Activated T-cell treated with anti-CD3 and anti-CD28 coated beads for 4 hours (primary cell): ENCODE measurements around the gene ANKRD11.
"Not testable (repeated sequence)": the region's sequence is repeated elsewhere in the genome, so short reads cannot be mapped to it uniquely, and the experiment has no call there.

ENCODE experiments used
- DNase-seq: peaks from one replicate; pipeline ENCODE4 v3.0.0-alpha.2; 2020

Gene ANKRD11

DNA sequence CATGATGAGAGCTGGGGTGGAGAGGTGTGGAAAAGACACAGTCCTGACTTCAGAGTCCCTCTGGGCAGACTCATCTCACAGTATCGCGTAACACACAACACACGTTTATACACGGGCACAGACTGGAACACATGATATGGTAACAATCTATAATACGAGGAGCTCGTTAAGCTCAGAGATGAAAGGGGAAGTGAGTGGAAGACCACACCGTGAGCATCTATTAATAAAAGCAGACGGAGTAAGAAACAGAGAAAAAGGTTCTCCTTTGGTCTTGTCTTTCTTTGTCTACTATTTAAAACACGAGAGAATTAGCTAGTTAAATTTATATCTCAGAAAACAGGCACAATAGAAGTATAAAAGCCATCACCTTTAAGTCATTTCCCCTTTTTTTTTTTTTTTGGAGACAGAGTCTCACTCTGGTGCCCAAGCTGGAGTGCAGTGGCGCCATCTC, 13.5 kb downstream of the ANKRD11 start:
- DNase-seq = no peak

DNA sequence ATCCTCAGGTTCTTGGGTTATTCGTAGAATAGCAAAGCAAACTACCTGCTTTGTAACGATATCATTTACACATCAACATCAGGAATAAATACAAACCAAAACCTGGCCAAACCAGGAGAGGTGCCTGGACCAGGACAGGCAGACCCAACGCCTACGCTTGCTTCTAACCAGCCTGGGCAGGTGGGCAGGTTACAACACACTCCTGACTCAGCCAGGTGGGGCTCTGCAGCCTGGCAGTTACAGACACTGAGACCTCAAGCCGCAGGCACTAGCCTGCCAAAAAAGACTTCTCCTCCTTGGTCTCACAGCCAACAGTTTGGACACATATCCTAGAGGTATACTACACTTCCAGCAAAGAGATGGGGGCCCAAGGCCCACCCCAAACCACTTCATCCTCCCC, 14.0 kb downstream of the ANKRD11 start:
- no peak for DNase-seq

DNA sequence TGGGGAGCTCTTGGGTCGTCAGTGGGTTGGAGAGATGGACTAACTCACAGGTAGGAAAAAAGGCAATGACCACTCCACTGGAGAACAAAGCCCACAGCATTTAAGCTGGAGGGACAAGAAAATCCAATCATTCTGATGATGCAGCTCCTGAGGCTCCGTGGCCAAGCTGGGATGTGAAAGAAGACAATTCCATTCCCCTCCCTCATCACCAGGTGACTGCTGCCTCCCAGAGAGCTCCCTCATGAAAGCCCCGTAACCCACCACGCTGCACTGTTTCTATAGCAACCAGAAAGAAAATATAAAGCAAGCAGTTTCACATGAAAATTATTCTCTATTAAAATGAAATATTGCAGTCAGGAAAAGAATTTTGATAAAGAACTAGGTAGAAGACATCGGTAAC, 15.2 kb downstream of the ANKRD11 start:
- DNase-seq = no peak

DNA sequence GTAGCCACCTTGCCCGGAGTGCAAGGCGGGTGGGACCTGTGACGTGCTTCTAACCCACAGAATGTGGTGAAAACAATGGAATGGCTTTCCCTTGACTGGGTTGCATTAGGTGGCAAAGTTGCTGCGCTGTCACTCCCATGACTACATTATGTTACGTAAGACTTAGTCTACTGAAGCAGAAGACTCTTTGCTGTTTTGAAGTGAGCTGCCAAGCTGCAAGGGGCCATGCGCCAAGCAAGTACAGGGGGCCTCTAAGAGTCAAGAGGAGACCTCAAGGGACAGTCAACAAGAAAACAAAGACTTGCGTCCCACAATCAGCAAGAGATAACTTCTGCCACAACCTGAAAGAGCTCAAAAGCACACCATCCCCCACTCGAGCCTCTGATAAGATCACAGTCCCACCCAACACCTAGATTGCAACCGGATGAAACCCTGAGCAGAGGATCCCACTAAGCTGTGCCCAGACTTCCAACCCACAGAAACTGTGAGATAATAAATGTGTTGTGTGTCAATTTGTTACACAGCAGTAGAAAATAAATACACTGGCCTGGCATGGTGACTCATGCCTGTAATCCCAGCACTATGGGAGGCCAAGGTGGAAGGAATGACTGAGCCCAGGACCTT, 16.5 kb downstream of the ANKRD11 start:
- no peak for DNase-seq

DNA sequence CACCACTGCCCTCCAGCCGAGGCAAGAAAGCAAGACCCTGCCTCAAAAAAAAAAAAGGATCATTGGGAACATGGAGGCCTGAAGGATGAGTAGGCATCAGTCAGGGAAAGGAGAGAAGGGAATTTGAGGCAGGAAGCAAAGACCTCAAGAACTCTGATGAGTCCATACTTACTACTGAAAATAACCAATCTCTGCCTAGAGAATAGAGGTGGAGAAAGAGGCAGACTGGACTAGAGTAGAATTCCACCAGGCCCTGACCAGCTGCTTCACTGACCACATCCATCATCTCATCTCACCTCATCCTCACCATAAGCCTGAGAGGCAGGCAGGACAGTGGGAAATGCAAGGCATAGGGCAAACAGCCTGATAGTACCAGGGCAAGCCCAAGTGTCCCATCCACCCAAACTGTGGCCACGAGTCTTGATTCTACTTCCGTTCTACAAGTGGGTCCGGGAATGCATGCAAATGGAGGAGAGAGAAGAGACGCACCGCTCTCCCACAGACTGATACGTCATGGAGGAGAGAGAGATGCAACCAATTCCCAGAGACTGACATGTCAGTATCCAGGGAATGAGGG, 17.1 kb downstream of the ANKRD11 start:
- DNase-seq = no peak

DNA sequence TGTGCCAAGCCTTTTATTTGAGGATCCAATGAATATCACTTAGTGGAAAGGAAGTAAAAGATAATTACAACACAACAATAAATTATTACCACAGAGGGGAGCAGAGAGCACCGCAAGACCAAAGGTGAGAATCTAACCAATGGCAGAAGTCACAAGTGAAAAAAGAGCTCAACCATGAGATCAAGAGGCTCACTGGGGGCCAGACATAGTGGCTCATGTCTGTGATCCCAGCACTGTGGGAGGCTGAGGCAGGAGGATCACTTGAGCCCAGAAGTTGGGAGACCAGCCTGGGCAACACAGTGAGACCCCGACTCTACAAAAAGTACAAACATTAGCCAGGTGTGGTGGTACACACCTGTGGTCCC, 17.7 kb downstream of the ANKRD11 start:
- no peak for DNase-seq

DNA sequence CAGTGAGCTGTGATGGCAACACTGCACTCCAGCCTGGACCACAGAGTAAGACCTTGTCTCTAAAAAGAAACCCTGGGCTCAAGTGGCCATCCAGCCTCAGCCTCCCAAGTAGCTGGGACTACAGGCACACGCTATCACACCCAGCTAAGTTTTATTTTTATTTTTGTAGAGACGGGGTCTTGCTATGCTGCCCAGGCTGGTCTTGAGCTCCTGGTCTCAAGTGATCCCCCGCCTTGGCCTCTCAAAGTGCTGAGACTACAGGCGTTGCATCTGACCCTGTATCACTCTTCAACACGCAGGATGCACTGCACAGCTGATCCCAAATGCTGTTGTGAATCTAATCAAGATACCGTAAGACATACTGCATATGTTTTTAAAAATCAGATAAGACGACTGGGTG, 23.0 kb downstream of the ANKRD11 start:
- no peak for DNase-seq

DNA sequence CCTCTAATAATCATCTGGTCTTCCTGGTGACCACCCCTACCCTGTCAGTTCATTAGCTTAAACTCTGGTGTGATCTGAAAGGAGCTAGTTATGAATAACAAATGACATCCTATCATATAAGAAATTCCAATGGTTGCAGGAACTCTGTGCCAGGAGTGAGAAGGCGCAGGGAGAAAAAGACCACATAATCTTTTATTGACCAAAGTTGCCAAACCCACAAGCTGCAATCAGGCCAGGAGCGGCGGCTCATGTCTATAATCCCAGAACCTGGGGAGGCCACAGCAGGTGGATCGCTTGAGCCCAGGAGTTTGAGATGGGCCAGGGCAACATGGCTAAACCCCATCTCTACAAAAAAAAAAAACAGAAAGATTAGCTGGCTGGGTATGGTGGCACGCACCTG, 23.4 kb downstream of the ANKRD11 start:
- no peak for DNase-seq

DNA sequence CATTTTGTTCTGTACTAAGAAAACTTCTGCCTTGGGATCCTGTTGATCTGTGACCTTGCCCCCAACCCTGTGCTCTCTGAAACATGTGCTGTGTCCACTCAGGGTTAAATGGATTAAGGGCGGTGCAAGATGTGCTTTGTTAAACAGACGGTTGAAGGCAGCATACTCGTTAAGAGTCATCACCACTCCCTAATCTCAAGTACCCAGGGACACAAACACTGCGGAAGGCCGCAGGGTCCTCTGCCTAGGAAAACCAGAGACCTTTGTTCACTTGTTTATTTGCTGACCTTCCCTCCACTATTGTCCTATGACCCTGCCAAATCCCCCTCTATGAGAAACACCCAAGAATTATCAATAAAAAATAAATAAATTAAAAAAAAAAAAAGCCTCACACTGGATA, 27.0 kb downstream of the ANKRD11 start:
- DNase-seq = not testable (repeated sequence)

DNA sequence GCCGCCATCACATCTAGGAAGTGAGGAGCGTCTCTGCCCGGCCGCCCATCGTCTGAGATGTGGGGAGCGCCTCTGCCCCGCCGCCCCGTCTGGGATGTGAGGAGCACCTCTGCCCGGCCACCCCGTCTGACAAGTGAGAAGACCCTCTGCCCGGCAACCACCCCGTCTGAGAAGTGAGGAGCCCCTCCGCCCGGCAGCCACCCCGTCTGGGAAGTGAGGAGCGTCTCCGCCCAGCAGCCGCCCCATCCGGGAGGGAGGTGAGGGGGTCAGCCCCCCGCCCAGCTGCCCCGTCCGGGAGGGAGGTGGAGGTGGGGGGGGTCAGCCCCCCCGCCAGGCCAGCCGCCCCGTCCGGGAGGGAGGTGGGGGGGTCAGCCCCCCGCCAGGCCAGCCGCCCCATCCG, 27.7 kb downstream of the ANKRD11 start:
- not testable (repeated sequence) for DNase-seq

DNA sequence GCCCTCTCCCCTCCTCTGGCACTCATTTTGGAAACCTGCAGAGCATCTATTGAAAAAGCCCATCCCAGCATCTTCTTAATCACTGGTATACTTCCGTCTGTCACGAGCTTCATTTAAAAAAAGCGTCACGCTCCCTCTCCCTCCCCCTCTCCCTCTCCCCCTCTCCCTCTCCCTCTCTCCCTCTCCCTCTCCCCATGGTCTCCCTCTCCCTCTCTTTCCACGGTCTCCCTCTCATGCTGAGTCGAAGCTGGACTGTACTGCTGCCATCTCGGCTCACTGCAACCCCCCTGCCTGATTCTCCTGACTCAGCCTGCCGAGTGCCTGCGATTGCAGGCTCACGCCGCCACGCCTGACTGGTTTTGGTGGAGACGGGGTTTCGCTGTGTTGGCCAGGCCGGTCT, 28.5 kb downstream of the ANKRD11 start:
- not testable (repeated sequence) for DNase-seq

DNA sequence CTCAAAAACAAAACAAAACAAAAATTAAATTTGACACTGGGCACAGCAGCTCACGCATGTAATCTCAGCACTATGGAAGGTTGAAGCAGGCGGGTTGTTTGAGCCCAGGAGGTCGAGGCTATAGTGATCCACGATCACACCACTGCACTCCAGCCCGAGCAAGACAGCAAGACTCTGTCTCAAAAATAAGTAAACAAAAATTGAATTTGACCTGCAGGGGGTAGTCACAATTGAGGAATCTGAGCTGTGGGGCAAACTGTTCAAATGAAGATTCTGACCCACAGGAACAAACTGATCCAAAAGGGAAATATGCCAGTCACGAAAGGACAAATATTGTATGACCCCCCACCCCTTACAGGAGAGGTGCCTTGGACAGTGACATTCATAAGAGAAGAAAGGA, 29.8 kb downstream of the ANKRD11 start:
- DNase-seq = no peak

DNA sequence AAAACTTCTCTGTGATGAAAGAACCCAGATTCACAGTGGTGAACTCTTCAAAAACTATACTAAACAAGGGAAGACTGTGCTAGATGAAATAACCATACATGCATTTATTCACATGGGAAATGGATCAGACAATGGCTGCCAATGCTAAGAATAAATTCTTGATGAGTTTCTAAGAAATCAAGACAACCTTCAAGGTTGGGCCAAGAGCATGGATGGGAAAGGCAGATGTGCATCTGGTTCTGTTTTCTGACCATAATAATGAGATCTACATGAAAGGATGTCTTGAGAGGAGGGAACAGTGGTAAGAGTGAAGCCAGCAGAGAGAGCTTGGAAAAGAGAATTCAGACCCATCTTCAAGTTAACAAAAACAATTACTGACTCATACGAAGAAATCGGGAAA, 31.4 kb downstream of the ANKRD11 start:
- DNase-seq = no peak

DNA sequence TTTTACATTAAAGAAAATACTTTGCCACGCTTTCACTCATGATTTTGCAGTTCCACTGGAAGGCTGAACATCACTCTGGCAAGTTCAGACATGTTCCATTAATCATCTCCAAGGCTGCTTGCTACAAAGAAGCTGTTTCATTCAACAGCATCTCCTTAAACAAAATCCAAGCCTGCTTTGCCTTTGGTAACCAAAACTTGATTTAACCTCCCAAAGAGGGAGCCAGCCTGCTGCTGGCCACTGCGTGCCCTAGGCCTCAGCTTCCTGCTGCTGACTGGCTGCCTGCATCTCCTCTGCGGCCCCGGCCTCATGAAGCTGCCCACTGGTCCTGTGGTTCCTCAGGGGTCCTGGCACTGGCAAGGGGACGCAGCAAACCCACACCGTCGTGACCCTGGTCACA, 31.8 kb downstream of the ANKRD11 start:
- no peak for DNase-seq

DNA sequence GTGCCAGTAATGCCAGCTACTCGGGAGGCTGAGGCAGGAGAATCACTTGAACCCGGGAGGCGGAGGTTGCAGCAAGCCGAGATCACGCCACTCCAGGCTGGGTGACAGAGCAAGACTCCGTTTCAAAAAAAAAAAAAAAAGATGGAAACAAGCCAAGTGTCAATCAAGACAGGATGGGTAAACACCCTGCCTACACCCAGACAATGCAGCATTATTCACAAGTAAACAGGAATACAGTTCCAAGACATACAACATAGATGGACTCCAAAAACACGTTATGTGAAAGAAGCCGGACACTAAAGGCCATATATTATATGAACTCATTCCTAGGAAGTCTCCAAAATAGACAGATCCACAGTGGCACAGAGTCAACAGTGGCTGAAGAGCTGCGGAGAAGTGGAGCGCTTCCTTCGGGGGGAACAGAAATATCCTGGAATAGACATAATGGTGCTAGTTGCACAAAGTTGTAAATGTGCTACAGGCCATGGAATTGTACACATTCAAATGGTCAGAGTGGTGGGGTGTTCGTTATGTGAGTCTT, 33.9 kb downstream of the ANKRD11 start:
- no peak for DNase-seq

DNA sequence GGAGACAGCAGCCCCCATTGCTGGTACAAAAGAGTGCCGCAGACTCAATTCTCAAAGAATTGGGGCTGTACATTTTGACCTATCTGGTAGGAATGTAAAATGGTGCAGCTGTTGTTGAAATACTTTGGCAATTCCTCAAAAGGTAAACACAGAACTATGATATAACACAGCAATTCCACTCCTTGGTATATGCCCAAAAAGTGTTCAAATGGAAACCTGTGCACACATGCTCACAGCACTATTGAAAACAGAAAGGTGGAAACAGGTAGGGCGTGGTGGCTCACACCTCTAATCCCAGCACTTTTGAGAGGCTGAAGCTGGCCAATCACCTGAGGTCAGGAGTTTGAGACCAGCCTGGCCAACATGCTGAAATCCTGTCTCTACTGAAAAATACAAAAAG, 34.7 kb downstream of the ANKRD11 start:
- DNase-seq = no peak

DNA sequence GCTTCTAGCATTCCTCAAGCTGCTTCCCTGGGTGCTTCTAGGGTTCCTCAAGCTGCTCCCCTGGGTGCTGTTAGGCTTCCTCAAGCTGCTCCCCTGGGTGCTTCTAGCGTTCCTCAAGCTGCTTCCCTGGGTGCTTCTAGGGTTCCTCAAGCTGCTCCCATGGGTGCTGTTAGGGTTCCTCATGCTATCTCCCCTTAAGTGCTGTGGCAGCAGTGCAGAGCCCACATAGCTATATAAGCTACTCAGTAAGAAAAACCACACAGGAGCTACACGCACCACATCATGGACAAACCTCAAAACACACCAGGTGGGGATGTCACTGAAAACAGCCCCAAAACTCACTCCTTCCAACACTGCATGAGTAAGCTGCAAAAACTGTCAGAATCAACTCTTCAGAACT, 35.2 kb downstream of the ANKRD11 start:
- DNase-seq = no peak

DNA sequence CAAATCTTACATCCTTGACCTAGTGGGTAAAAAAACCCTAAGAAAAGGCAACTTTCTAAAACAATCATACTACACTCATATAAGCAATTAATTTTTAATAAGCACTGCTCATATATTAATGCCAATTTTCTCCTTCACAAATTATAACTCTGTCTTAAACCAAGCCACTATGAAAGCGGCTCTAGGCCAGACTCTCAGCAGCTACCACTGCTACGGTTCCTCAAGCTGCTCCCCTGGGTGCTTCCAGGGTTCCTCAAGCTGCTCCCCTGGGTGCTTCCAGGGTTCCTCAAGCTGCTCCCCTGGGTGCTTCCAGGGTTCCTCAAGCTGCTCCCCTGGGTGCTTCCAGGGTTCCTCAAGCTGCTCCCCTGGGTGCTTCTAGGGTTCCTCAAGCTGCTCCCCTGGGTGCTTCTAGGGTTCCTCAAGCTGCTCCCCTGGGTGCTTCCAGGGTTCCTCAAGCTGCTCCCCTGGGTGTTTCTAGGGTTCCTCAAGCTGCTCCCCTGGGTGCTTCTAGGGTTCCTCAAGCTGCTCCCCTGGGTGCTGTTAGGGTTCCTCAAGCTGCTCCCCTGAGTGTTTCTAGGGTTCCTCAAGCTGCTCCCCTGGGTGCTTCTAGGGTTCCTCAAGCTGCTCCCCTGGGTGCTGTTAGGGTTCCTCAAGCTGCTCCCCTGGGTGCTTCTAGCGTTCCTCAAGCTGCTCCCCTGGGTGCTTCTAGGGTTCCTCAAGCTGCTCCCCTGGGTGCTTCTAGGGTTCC, 35.8 kb downstream of the ANKRD11 start:
- not testable (repeated sequence) for DNase-seq

DNA sequence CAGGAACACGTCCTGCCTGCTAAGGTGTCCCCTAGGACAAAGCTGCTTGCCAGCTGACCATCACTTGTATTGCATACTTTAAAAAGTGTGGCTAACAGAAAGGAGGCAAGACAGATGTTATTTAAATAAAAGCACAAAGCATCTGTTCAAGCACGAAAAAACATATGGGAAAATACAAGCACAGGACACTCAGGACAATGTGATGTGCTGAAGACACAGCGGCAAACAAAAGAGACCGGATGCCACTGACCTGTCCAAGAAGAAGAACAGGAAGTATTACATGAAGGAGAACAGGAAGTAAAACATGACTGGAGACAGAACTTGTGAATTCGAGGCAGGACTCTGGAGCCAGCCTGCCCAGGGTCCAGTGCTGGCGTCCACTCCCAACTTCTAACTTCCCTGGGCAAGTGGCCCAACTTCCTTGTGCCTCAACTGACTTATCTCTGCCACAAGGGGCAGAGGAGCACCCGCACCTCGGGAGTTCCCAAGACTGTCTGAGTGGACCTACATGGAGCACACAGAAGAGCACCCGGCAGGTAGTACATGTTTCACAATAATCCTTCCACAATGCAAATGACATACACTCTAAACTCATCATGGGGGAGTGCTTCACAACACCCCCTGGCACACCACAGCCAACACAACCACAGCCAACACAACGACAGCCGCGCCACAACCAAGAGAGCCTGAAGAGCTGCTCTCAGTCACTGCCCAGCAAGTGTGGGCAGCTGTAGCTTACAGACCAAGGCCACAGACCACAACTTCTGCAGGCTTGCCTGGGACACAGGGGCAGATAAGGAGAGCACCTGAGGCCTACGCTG, 36.6 kb downstream of the ANKRD11 start:
- no peak for DNase-seq

DNA sequence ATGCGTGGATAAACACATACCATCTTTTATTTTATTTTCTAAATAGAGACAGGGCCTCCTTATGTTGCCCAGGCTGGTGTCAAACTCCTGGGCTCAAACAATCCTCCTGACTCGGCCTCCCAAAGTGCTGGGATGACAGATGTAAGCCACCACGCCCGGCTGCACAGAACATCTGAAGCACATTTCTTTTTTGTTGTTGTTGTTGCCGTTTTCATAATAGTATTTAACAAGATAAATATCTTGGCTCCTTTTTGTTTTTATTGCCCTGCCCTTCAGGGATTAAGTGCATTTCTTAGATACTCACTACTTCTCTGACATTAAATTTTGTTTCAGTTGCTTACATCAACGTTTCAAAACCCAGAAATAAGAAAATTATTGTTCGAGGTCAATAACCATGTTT, 37.4 kb downstream of the ANKRD11 start:
- DNase-seq = no peak

DNA sequence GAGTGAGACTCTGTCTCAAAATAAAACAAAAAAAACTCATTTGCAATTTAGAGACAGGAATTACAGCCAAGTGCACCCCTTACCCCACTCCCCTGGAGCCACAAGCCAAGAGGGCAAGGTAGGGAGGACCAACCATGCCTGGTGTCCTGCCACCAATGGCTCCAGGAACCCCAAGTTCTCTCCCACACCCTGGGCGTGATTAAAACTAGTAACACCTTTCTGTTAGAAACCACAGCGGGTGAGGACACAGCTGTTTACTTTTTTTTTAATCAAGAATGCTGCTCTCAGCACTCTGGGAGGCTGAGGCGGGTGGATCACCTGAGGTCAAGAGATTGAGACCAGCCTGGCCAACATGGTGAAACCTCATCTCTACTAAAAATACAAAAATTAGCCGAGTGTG, 38.1 kb downstream of the ANKRD11 start:
- no peak for DNase-seq

DNA sequence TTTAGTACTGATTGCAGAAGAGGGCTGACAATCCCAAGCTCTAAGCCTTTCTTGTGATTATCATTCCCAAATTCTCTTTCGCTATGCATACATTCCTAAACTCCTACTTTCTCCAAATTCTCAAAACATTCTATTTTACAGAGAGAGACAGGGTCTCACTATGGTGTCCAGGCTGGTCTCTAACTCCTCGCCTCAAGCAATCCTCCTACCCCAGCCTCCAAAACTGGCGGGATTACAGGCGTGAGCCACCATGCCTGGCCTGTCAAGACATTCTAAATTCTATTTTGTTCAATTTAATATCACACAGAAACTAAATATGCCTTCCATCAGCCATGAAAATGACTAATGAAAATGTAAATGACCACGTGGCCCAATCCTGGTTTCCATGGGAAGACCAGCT, 39.8 kb downstream of the ANKRD11 start:
- DNase-seq = no peak

DNA sequence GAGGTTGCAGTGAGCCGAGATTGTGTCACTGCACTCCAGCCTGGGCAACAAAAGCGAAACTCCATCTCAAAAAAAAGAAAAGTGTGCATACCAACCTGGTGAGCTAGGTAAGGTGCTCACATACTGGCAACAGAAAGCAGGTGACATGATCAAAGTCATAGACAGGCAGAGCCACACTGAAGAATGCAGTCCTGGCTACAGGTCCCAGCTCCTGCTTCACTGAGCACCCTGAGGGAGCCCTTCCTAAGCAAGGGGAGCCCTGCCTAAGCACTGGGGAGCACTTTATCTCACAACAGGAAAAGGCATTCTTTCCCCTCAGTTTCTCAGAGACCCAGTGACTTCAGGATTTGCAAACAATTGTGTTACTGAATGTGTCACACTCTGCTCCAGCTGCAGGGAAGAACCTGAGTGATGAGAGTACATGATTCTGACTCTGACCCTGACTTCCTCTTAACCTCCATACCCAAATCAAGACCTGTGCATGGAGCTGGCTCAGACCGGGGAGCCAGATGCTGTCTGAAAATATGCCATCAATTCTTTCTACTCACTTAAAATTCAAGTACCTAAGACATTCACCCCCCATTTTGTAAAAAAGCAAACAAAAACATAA, 40.5 kb downstream of the ANKRD11 start:
- no peak for DNase-seq
